Measurements from ENCODE around the gene ZAR1. TPM values are rescaled to one million over a fixed set of nuclear protein-coding genes. Genes with fewer than 3 reads are reported as not detected.

ZAR1 gene
- total and polyA plus RNA-seq, 4 donors, result 0.22 TPM; not detected in 3

DNA sequence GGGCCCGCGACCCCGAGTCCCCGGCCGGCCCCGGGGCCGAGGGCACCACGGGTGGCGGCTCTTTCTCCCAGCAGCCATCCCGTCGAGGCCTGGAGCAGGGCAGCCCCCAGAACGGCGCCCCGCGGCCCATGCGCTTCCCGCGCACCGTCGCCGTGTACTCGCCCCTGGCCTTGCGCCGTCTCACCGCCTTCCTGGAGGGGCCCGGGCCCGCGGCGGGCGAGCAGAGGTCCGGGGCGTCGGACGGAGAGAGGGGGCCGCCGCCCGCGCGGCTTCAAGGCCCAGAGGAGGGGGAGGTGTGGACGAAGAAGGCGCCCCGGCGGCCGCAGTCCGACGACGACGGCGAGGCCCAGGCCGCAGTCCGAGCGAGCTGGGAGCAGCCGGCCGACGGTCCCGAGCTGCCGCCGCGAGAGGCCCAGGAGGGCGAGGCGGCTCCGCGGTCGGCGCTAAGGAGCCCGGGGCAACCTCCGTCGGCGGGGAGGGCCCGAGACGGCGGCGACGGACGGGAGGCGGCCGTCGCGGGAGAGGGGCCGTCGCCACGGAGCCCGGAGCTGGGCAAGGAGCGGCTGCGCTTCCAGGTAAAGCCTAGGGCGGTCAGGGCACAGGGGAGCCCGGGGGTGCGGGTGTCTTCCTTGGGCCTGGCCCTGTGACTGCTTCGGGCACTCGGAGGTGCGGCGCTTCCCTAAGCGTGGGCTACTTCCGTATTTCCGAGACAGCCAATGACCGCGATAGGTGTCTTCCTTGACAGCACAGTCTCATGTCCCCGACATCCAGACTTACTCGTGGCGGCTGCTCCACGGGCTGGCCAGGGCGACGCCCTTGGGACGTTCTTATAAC lies 845 bp downstream of the ZAR1 start:
- no peak for TF ChIP-seq CTCF (IDR thresholded peaks at IDR 0.05; ENCODE audit: control extremely low read depth, extremely low read depth)
- no peak overlapping the region for H3K4me3 ChIP-seq
- DNase-seq (no peak), ATAC-seq (ENCODE audit: insufficient read depth, low FRiP score) (no peak)
- no peak overlapping the region for H3K27ac ChIP-seq (ENCODE audit: low read depth in 1 of 2, low read length in 1 of 2)
- H3K27me3 ChIP-seq (ENCODE audit: control insufficient read depth in 3 of 3, insufficient read depth in 3 of 3, low read length in 2 of 3), result peaks cover 5 to 60% (median 59%) of the 10 kb centered on the region in 3 donors
- peaks cover 0 to under 1% (median 0%) of the 10 kb centered on the region in 4 donors for H3K36me3 ChIP-seq (ENCODE audit: control insufficient read depth in 4 of 4, insufficient read depth in 4 of 4, low read length in 4 of 4)
- H3K9me3 ChIP-seq (ENCODE audit: control insufficient read depth in 4 of 4, insufficient read depth in 3 of 4, low read length in 3 of 4), result peaks cover 0 to 2% (median 0%) of the 10 kb centered on the region in 4 donors
- no peak overlapping the region for H3K9ac ChIP-seq (ENCODE audit: insufficient read depth in 1 of 2, low read length in 2 of 2)
- 10 to 23% methylated on average over 94 to 104 of the region's 104 CpGs for WGBS, 2 donors
- H3K4me1 ChIP-seq (ENCODE audit: control insufficient read depth in 5 of 5, insufficient read depth in 5 of 5, low read length in 5 of 5), result peaks cover 0 to 12% (median 0%) of the 10 kb centered on the region in 5 donors

GRCh38 chr4:48491514-48492176 lies 1.6 kb downstream of the ZAR1 start:
- DNase-seq, result no peak

GRCh38 chr4:48493452-48494100 lies 3.5 kb downstream of the ZAR1 start:
- H3K27ac ChIP-seq (ENCODE audit: low read depth in 1 of 2, low read length in 1 of 2), result no peak overlapping the region
- peaks cover 5 to 36% (median 35%) of the 10 kb centered on the region in 3 donors for H3K27me3 ChIP-seq (ENCODE audit: control insufficient read depth in 3 of 3, insufficient read depth in 3 of 3, low read length in 2 of 3)
- H3K4me1 ChIP-seq (ENCODE audit: control insufficient read depth in 5 of 5, insufficient read depth in 5 of 5, low read length in 5 of 5), result peaks cover 0 to 12% (median 0%) of the 10 kb centered on the region in 5 donors
- WGBS, 2 donors, result 62 to 73% methylated on average over 4 of the region's 4 CpGs
- peaks cover 0 to 2% (median 0%) of the 10 kb centered on the region in 4 donors for H3K9me3 ChIP-seq (ENCODE audit: control insufficient read depth in 4 of 4, insufficient read depth in 3 of 4, low read length in 3 of 4)
- peaks cover 0 to 3% (median 2%) of the 10 kb centered on the region in 4 donors for H3K36me3 ChIP-seq (ENCODE audit: control insufficient read depth in 4 of 4, insufficient read depth in 4 of 4, low read length in 4 of 4)
- H3K9ac ChIP-seq (ENCODE audit: insufficient read depth in 1 of 2, low read length in 2 of 2), result no peak overlapping the region
- no peak for ATAC-seq (ENCODE audit: insufficient read depth, low FRiP score)
- no peak for DNase-seq
- no peak overlapping the region for H3K4me3 ChIP-seq
- no peak for TF ChIP-seq CTCF (IDR thresholded peaks at IDR 0.05; ENCODE audit: control extremely low read depth, extremely low read depth)

More at GRCh38 chr4:48491514-48492176, 1.6 kb downstream of the ZAR1 start:
- peaks cover 5 to 53% (median 52%) of the 10 kb centered on the region in 3 donors for H3K27me3 ChIP-seq (ENCODE audit: control insufficient read depth in 3 of 3, insufficient read depth in 3 of 3, low read length in 2 of 3)
- H3K4me1 ChIP-seq (ENCODE audit: control insufficient read depth in 5 of 5, insufficient read depth in 5 of 5, low read length in 5 of 5), result peaks cover 0 to 12% (median 0%) of the 10 kb centered on the region in 5 donors
- no peak overlapping the region for H3K9ac ChIP-seq (ENCODE audit: insufficient read depth in 1 of 2, low read length in 2 of 2)
- TF ChIP-seq CTCF (IDR thresholded peaks at IDR 0.05; ENCODE audit: control extremely low read depth, extremely low read depth), result no peak
- H3K27ac ChIP-seq (ENCODE audit: low read depth in 1 of 2, low read length in 1 of 2), result no peak overlapping the region
- H3K4me3 ChIP-seq, result no peak overlapping the region
- H3K9me3 ChIP-seq (ENCODE audit: control insufficient read depth in 4 of 4, insufficient read depth in 3 of 4, low read length in 3 of 4), result peaks cover 0 to 2% (median 0%) of the 10 kb centered on the region in 4 donors
- ATAC-seq (ENCODE audit: insufficient read depth, low FRiP score), result no peak
- peaks cover 0 to 2% (median 0%) of the 10 kb centered on the region in 4 donors for H3K36me3 ChIP-seq (ENCODE audit: control insufficient read depth in 4 of 4, insufficient read depth in 4 of 4, low read length in 4 of 4)
- 68 to 72% methylated on average over 23 of the region's 23 CpGs for WGBS, 2 donors
